ENCODE measurements around the gene GAPDHS. TPM values are rescaled to one million over a fixed set of nuclear protein-coding genes. Genes with fewer than 3 reads are reported as not detected.

GAPDHS gene
- total RNA-seq, 1 experiment from 2014 or later, result not detected

DNA sequence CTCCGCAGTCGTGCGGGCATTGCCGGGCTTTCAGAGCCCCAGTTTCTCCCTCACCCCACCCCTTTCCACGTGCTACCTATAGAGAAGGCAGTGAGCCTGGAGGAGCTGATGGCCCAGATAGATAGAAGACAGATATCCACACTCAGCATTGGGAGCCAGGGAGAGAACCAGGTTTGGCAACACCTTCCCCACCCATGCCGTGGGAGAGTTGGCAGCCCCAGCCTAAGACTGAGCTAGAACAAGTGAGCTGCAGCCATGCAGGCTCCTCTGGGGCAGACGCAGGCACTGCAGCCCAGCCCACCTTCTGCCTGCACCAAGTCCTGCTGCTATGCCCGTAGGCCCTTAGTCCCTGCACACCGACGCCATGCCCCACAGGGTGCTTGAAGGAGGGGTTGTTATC, 32.6 kb upstream of the GAPDHS start:
- H3K27me3 ChIP-seq (replicated peaks; ENCODE audit: insufficient read depth, low read depth, low read length, poor library complexity), result peaks cover 26% of the 10 kb centered on the region
- ChIA-PET POLR2A (ENCODE audit: low non-redundant PET) (no interaction called here), CTCF (no interaction called here)

DNA sequence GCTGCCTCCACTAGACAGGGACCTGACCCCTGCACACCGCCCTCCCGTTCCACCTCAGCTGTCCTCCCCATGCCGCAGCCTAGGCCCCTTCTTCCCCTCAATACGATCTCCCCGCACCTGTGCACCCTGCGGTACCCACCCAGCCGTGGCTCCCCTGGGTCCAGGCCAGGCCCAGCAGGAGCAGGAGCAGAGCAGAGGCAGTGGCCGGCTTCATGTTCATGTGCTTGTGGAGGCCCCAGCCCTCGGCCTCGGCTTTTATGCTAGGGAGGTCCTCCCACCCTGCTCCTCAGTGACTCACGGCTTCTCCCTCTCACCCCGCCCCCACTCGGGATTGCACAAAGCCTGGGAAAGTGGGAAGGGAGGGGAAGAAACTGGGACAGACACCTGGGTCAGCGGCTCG, 31.6 kb upstream of the GAPDHS start:
- no peak for DNase-seq (ENCODE audit: low spot score)
- POLR2A ChIA-PET (ENCODE audit: low non-redundant PET), result no interaction called here
- H3K4me3 ChIP-seq (ENCODE audit: low read depth, low read length, poor library complexity, severe bottlenecking), result no peak overlapping the region
- CTCF ChIA-PET, result no interaction called here
- BruUV-seq (replicated peaks), result no TSS peak
- peaks cover 37% of the 10 kb centered on the region for H3K27me3 ChIP-seq (replicated peaks; ENCODE audit: insufficient read depth, low read depth, low read length, poor library complexity)
- H3K9me3 ChIP-seq (ENCODE audit: low read depth, low read length, poor library complexity, severe bottlenecking), result no peaks in the 10 kb centered on the region
- intact Hi-C loops (cut with micrococcal nuclease; ENCODE audit: unreplicated experiment), result no loop called here
- H3K36me3 ChIP-seq (ENCODE audit: insufficient read depth, low read length, poor library complexity, severe bottlenecking), result no peaks in the 10 kb centered on the region
- no peak overlapping the region for H3K27ac ChIP-seq (ENCODE audit: low read depth, low read length, poor library complexity, severe bottlenecking)
- no peaks in the 10 kb centered on the region for H3K4me1 ChIP-seq (ENCODE audit: insufficient read depth, low read length, poor library complexity, severe bottlenecking)
- no peak for TF ChIP-seq EZH2 (IDR thresholded peaks at IDR 0.05; ENCODE audit: borderline replicate concordance, low read depth, low read length, poor library complexity, severe bottlenecking)
- TF ChIP-seq, protein P1, sequence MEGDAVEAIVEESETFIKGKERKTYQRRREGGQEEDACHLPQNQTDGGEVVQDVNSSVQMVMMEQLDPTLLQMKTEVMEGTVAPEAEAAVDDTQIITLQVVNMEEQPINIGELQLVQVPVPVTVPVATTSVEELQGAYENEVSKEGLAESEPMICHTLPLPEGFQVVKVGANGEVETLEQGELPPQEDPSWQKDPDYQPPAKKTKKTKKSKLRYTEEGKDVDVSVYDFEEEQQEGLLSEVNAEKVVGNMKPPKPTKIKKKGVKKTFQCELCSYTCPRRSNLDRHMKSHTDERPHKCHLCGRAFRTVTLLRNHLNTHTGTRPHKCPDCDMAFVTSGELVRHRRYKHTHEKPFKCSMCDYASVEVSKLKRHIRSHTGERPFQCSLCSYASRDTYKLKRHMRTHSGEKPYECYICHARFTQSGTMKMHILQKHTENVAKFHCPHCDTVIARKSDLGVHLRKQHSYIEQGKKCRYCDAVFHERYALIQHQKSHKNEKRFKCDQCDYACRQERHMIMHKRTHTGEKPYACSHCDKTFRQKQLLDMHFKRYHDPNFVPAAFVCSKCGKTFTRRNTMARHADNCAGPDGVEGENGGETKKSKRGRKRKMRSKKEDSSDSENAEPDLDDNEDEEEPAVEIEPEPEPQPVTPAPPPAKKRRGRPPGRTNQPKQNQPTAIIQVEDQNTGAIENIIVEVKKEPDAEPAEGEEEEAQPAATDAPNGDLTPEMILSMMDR (conservative IDR thresholded peaks at IDR 0.05; ENCODE audit: low read depth, low read length), result no peak

More for the DNA sequence above, 32.6 kb upstream of the GAPDHS start:
- Histone ChIP-seq H3K4me3 (ENCODE audit: low read depth, low read length, poor library complexity, severe bottlenecking) (no peak overlapping the region), H3K4me1 (ENCODE audit: insufficient read depth, low read length, poor library complexity, severe bottlenecking) (no peaks in the 10 kb centered on the region), H3K36me3 (ENCODE audit: insufficient read depth, low read length, poor library complexity, severe bottlenecking) (no peaks in the 10 kb centered on the region), H3K9me3 (ENCODE audit: low read depth, low read length, poor library complexity, severe bottlenecking) (no peaks in the 10 kb centered on the region), H3K27ac (ENCODE audit: low read depth, low read length, poor library complexity, severe bottlenecking) (no peak overlapping the region)
- TF ChIP-seq, protein P1 (conservative IDR thresholded peaks at IDR 0.05; ENCODE audit: low read depth, low read length), result no peak
- no peak for TF ChIP-seq EZH2 (IDR thresholded peaks at IDR 0.05; ENCODE audit: borderline replicate concordance, low read depth, low read length, poor library complexity, severe bottlenecking)
- no TSS peak for BruUV-seq (replicated peaks)
- intact Hi-C loops (cut with micrococcal nuclease; ENCODE audit: unreplicated experiment), result no loop called here
- DNase-seq (ENCODE audit: low spot score), result no peak

DNA sequence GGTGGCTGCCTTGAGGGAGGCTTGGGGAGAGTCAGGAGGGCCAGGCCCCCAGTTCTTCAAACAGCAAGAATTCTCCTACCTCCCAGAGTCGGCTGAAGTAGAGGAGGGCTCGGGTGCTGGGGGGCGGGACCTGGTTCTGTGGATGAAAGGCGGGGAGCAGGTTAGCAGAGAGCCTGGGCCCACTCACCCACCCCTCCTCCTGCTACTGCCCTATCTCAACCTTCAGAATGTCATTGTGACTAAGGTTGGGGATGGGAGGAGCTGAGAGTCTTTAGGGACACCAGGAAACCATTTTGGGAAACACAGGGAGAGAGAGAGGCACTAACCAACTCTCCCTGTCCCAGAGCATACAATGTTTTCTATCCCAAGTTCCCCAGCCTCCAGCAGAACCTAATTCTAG, 30.5 kb upstream of the GAPDHS start:
- H3K4me3 ChIP-seq (ENCODE audit: low read depth, low read length, poor library complexity, severe bottlenecking), result no peak overlapping the region
- POLR2A ChIA-PET (ENCODE audit: low non-redundant PET), result no interaction called here
- intact Hi-C loops (cut with micrococcal nuclease; ENCODE audit: unreplicated experiment), result no loop called here
- no peak for DNase-seq (ENCODE audit: low spot score)
- no peaks in the 10 kb centered on the region for H3K9me3 ChIP-seq (ENCODE audit: low read depth, low read length, poor library complexity, severe bottlenecking)
- CTCF ChIA-PET, result no interaction called here
- TF ChIP-seq EZH2 (IDR thresholded peaks at IDR 0.05; ENCODE audit: borderline replicate concordance, low read depth, low read length, poor library complexity, severe bottlenecking), result no peak
- TF ChIP-seq, protein P1 (conservative IDR thresholded peaks at IDR 0.05; ENCODE audit: low read depth, low read length), result no peak
- no TSS peak for BruUV-seq (replicated peaks)
- H3K27ac ChIP-seq (ENCODE audit: low read depth, low read length, poor library complexity, severe bottlenecking), result no peak overlapping the region
- peaks cover 47% of the 10 kb centered on the region for H3K27me3 ChIP-seq (replicated peaks; ENCODE audit: insufficient read depth, low read depth, low read length, poor library complexity)
- no peaks in the 10 kb centered on the region for H3K4me1 ChIP-seq (ENCODE audit: insufficient read depth, low read length, poor library complexity, severe bottlenecking)
- H3K36me3 ChIP-seq (ENCODE audit: insufficient read depth, low read length, poor library complexity, severe bottlenecking), result no peaks in the 10 kb centered on the region

All from A673 (cell line).